T-helper 9 cell (primary cell): ENCODE measurements around the gene PGM2L1.
A peak's percentile ranks its signal among the peaks of the same experiment; 100 is the strongest.
"Not testable (repeated sequence)": the region's sequence is repeated elsewhere in the genome, so short reads cannot be mapped to it uniquely, and the experiment has no call there.

Experiments
- DNase-seq: peaks from one replicate; pipeline ENCODE4 v3.0.0-alpha.2; 2020

PGM2L1 gene

GRCh38 chr11:74332291-74332690 is 65.9 kb downstream of the PGM2L1 start:
- DNase-seq, result no peak

GRCh38 chr11:74331000-74331399 is 67.2 kb downstream of the PGM2L1 start:
- not testable (repeated sequence) for DNase-seq

GRCh38 chr11:74330075-74330858 is 68.0 kb downstream of the PGM2L1 start:
- DNase-seq, result no peak

- DNase-seq, result no peak
These were observed 71.2 kb downstream of the PGM2L1 start for GRCh38 chr11:74327076-74327475.

- no peak for DNase-seq
These were observed 71.6 kb downstream of the PGM2L1 start for GRCh38 chr11:74326665-74327064.

- DNase-seq, result no peak
These were observed 72.3 kb downstream of the PGM2L1 start for GRCh38 chr11:74325649-74326645.

- no peak for DNase-seq
These were observed 75.6 kb downstream of the PGM2L1 start for GRCh38 chr11:74322667-74323066.

- no peak for DNase-seq
These were observed 76.6 kb downstream of the PGM2L1 start for GRCh38 chr11:74321487-74322188.

GRCh38 chr11:74320538-74320937 is 77.7 kb downstream of the PGM2L1 start:
- DNase-seq, result no peak

- no peak for DNase-seq
These were observed 79.0 kb downstream of the PGM2L1 start for GRCh38 chr11:74319139-74319816.

GRCh38 chr11:74318241-74318932 is 79.8 kb downstream of the PGM2L1 start:
- no peak for DNase-seq

GRCh38 chr11:74316772-74317505 is 81.3 kb downstream of the PGM2L1 start:
- DNase-seq, result no peak

- DNase-seq, result no peak
These were observed 85.9 kb downstream of the PGM2L1 start for GRCh38 chr11:74312326-74312725.

GRCh38 chr11:74311352-74311926 is 86.8 kb downstream of the PGM2L1 start, which contains the start of gene P4HA3:
TSS of gene P4HA3 (minus strand) at chr11:74311640. CDS start at chr11:74311611, 29 bp downstream.
- peak; percentile 10 for DNase-seq

GRCh38 chr11:74310857-74311256 is 87.4 kb downstream of the PGM2L1 start:
- no peak for DNase-seq

GRCh38 chr11:74307434-74307833 is 90.8 kb downstream of the PGM2L1 start:
- no peak for DNase-seq

GRCh38 chr11:74306435-74307175 is 91.6 kb downstream of the PGM2L1 start:
- no peak for DNase-seq

- DNase-seq, result no peak
These were observed 99.2 kb downstream of the PGM2L1 start for GRCh38 chr11:74299015-74299414.

GRCh38 chr11:74297484-74297883 is 100.7 kb downstream of the PGM2L1 start:
- DNase-seq, result no peak

GRCh38 chr11:74288911-74289310 is 109.3 kb downstream of the PGM2L1 start:
- no peak for DNase-seq
